Osteoblast (primary cell): ENCODE measurements around the gene TAL1. TPM values are rescaled to one million over a fixed set of nuclear protein-coding genes. Genes with fewer than 3 reads are reported as not detected.
"Not testable (repeated sequence)": the region's sequence is repeated elsewhere in the genome, so short reads cannot be mapped to it uniquely, and the experiment has no call there.

Experiments used
- DNase-seq: peaks from one replicate; pipeline ENCODE4 v3.0.0; 2011; ENCODE audit warnings: low spot score, mixed read lengths; ENCODE audit not compliant: insufficient read length; ENCODE audit errors: missing footprints
- H2AFZ ChIP-seq: 2 replicates; pipeline ENCODE4 v1.6.0; 2011; ENCODE audit warnings: mild to moderate bottlenecking, low read length
- H3K27ac ChIP-seq: 2 replicates; pipeline ENCODE4 v1.5.1; 2011; ENCODE audit warnings: mild to moderate bottlenecking, low read depth, low read length, moderate library complexity
- H3K27me3 ChIP-seq: 2 replicates; pipeline ENCODE4 v1.6.0; 2012; ENCODE audit warnings: mild to moderate bottlenecking, control low read depth, inconsistent platforms, low read length, moderate library complexity; ENCODE audit not compliant: insufficient read depth
- H3K36me3 ChIP-seq: 2 replicates; pipeline ENCODE4 v1.5.1; 2011; ENCODE audit warnings: mild to moderate bottlenecking, low read length, control low read depth, moderate library complexity; ENCODE audit not compliant: insufficient read depth
- H3K4me1 ChIP-seq: 2 replicates; pipeline ENCODE4 v1.5.1; 2011; ENCODE audit warnings: mild to moderate bottlenecking, low read length, control low read depth, moderate library complexity; ENCODE audit not compliant: insufficient read depth
- H3K4me2 ChIP-seq: 2 replicates; pipeline ENCODE4 v1.6.0; 2011; ENCODE audit warnings: mild to moderate bottlenecking, low read length; ENCODE audit not compliant: insufficient read depth
- H3K4me3 ChIP-seq: fragments of 200-600 bp; sonication (generic); 3 replicates; pipeline ENCODE4 v1.5.1; 2012; ENCODE audit warnings: mild to moderate bottlenecking, low read length, inconsistent platforms; ENCODE audit not compliant: insufficient read depth
- H3K79me2 ChIP-seq: 2 replicates; pipeline ENCODE4 v1.6.0; 2012; ENCODE audit warnings: mild to moderate bottlenecking, low read length, control low read depth, inconsistent platforms; ENCODE audit not compliant: insufficient read depth
- H3K9me3 ChIP-seq: 2 replicates; pipeline ENCODE4 v1.5.1; 2011; ENCODE audit warnings: low read depth, low read length, control low read depth
- H4K20me1 ChIP-seq: 2 replicates; pipeline ENCODE4 v1.6.0; 2012; ENCODE audit warnings: mild to moderate bottlenecking, low read length, control low read depth; ENCODE audit not compliant: insufficient read depth
- total RNA-seq: library from RNA; depleted of rRNA; stranded (reverse); fragments of >200 nt; gene quantifications from 2 replicates; pipeline ENCODE4 v1.2.3, GENCODE V29; 2012
- TF ChIP-seq, protein P1 (sequence below): IDR thresholded peaks from 2 replicates; pipeline ENCODE4 v1.5.1; 2011; ENCODE audit warnings: mild to moderate bottlenecking, low read depth, low read length, moderate library complexity; ENCODE audit errors: extremely low read depth

TAL1 gene
- total RNA-seq: not detected in 2 replicates

DNA sequence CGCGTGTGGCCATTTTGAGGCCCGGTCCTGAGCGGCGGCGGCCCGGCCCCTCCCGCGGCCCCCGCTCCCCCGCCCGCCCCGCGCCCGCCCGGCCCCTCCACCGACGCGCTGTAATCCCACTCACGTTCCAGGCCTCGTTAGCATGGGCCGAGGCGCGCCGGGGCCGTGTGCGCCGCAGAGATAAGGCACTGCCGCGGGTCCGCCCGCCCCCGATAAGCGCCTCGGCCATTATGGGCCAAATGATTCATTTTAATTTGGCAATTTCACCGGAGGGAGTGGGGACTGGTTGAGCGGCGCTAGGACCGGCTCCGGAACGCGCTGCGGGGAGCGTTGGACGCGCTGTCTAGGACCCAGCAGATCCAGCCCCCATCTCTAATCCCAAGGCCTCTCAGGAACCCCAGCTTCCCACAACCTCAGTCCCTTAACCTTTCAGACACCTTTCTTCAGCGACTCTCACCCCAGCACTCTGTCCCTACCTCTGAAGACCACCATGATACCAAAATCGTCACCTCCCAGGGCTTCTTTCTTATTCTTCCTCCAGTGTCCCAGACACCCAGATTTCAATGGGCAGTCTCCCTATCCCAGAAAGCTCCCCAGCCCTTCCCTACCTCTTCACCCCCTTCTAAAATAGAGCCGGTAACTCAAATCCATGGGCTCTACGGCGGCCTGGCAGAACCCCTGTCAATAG, at the start of gene TAL1:
Gene TAL1, minus strand, starts transcription at position 39 of the 688 bp plus-strand sequence. CDS start 6,337 bp downstream, outside the sequence.
- Histone ChIP-seq H3K79me2 (no peaks in the 10 kb centered on the region), H4K20me1 (peaks cover 12% of the 10 kb centered on the region), H3K4me3 (no peak within 1 kb of the TSS), H3K9me3 (no peaks in the 10 kb centered on the region), H3K4me2 (peak within 1 kb of the TSS; percentile 63), H3K4me1 (no peaks in the 10 kb centered on the region), H3K36me3 (no peaks in the 10 kb centered on the region), H3K27ac (no peak within 1 kb of the TSS), H3K27me3 (peaks cover 76% of the 10 kb centered on the region), H2AFZ (no peak within 1 kb of the TSS)
- DNase-seq: no peak
- TF ChIP-seq, protein P1, sequence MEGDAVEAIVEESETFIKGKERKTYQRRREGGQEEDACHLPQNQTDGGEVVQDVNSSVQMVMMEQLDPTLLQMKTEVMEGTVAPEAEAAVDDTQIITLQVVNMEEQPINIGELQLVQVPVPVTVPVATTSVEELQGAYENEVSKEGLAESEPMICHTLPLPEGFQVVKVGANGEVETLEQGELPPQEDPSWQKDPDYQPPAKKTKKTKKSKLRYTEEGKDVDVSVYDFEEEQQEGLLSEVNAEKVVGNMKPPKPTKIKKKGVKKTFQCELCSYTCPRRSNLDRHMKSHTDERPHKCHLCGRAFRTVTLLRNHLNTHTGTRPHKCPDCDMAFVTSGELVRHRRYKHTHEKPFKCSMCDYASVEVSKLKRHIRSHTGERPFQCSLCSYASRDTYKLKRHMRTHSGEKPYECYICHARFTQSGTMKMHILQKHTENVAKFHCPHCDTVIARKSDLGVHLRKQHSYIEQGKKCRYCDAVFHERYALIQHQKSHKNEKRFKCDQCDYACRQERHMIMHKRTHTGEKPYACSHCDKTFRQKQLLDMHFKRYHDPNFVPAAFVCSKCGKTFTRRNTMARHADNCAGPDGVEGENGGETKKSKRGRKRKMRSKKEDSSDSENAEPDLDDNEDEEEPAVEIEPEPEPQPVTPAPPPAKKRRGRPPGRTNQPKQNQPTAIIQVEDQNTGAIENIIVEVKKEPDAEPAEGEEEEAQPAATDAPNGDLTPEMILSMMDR: no peak

DNA sequence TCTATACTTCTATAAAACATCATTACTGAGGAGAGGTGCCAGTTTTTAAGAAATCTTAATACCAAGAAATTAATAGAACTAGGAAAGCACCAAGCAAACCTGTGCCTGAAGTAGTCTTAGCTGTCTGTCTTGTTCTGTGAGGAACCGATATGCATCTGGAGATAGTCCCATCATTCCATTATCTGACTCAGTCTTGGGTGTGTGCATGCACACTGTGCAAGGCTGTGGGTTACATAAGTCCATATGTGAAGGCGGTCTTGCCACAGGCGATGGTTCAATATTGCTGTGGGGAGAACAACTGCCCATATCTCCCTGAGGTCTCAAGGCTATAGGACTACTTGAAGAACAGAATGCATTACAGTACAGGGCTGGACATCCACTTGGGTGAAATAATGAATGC, 48.1 kb upstream of the TAL1 start:
- Histone ChIP-seq H3K4me1 (no peaks in the 10 kb centered on the region), H3K36me3 (peaks cover 17% of the 10 kb centered on the region), H3K27me3 (no peaks in the 10 kb centered on the region), H3K27ac (no peak overlapping the region), H3K79me2 (peaks cover 23% of the 10 kb centered on the region), H2AFZ (no peak overlapping the region), H3K9me3 (no peaks in the 10 kb centered on the region), H3K4me2 (no peak overlapping the region), H3K4me3 (no peak overlapping the region), H4K20me1 (no peaks in the 10 kb centered on the region)
- DNase-seq: no peak
- TF ChIP-seq, protein P1: no peak

DNA sequence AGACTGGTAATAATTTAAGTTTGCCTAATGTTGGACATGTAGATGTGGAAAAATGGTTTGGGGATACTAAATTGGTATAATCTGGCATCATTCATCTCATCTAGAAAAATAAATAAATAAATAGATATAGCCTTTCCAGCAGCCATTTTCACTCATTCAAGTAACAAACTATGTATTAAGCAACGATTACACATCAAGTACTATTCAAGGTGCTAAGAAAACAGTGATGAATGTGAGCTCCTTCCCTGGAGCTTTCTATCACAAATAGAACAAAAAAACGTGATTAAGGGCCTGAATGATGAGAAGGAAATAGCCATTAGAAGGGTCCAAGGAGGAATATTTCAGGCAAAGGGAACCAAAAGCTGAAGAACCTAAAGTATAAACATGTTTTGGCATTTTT, 44.8 kb upstream of the TAL1 start:
- Histone ChIP-seq H2AFZ (no peak overlapping the region), H3K79me2 (peaks cover 35% of the 10 kb centered on the region), H3K36me3 (peaks cover 14% of the 10 kb centered on the region), H3K9me3 (no peaks in the 10 kb centered on the region), H3K4me1 (no peaks in the 10 kb centered on the region), H3K4me3 (no peak overlapping the region), H3K4me2 (no peak overlapping the region), H3K27ac (no peak overlapping the region), H3K27me3 (no peaks in the 10 kb centered on the region), H4K20me1 (no peaks in the 10 kb centered on the region)
- DNase-seq: no peak
- TF ChIP-seq, protein P1: no peak

DNA sequence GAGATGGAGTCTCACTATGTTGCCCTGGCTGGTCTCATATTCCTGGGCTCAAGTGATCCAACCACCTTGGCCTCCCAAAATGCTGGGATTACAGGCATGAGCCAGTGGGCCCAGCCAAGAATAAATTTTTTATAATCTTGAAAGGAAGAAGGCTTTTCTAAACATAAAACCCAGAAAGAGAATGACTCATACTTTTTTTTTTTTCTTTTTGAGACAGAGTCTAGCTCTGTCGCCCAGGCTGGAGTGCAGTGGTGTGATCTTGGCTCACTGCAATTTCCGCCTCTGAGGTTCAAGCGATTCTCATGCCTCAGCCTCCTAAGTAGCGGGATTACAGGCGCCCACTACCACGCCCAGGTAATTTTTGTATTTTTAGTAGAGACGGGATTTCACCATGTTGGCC, 43.8 kb upstream of the TAL1 start:
- H3K9me3 ChIP-seq, H2AFZ ChIP-seq, H3K4me1 ChIP-seq, H3K27ac ChIP-seq, H3K4me2 ChIP-seq, H4K20me1 ChIP-seq, DNase-seq, H3K27me3 ChIP-seq, H3K4me3 ChIP-seq: not testable (repeated sequence)
- peaks cover 35% of the 10 kb centered on the region for H3K79me2 ChIP-seq
- H3K36me3 ChIP-seq: peaks cover 17% of the 10 kb centered on the region

DNA sequence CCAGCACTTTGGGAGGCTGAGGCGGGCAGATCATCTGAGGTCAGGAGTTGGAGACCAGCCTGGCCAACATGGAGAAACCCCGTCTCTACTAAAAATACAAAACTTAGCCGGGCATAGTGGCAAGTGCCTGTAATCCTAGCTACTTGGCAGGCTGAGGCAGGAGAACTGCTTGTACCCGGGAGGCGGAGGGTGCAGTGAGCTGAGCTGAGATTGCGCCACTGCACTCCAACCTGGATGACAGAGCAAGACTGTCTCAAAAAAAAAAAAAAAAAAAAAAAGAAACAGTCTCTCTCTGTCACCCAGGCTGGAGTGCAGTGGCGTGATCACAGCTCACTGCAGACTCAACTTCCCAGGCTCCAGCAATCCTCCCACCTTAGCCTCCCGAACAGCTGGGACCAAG, 33.5 kb upstream of the TAL1 start:
- H3K36me3 ChIP-seq, H3K79me2 ChIP-seq, DNase-seq, H3K27me3 ChIP-seq, H3K4me3 ChIP-seq, H2AFZ ChIP-seq, H3K4me1 ChIP-seq, H3K27ac ChIP-seq, H3K4me2 ChIP-seq, H3K9me3 ChIP-seq, H4K20me1 ChIP-seq: not testable (repeated sequence)
